GM12878 (cell line): Measurements from ENCODE around the gene RPP40. TPM values are rescaled to one million over a fixed set of nuclear protein-coding genes. Genes with fewer than 3 reads are reported as not detected.

Experiments used
- ATAC-seq: fragments of 200-7000 bp; cut with Tn5 transposase; 3 replicates; pipeline ENCODE4 v1.9.1; 2020; ENCODE audit warnings: mild to moderate bottlenecking, moderate library complexity
- BruUV-seq: library from RNA; stranded (reverse); fragments of 400-500 nt; replicated peaks from 2 replicates; lab custom pipeline; 2021; lab: Mats Ljungman, UMichigan
- CTCF ChIA-PET: fragments of 300-600 bp; sonication (Branson Sonifier 250); formaldehyde crosslinking; extraction: SDS; loops from one replicate; lab custom pipeline; 2021; ENCODE audit warnings: inconsistent platforms; lab: Yijun Ruan, JAX
- POLR2A ChIA-PET: fragments of 350-600 bp; formaldehyde crosslinking; extraction: SDS; loops from one replicate; lab custom pipeline; 2021; ENCODE audit warnings: inconsistent platforms; lab: Charles Lee
- RAD21 ChIA-PET: fragments of 300-600 bp; sonication (Branson Sonifier 250); formaldehyde crosslinking; loops from one replicate; lab custom pipeline; 2023; ENCODE audit warnings: antibody characterized with exemption; ENCODE audit not compliant: unreplicated experiment; lab: Charles Lee
- SMC1A ChIA-PET: fragments of 300-600 bp; sonication (Branson Sonifier 250); formaldehyde crosslinking; loops from one replicate; lab custom pipeline; 2023; ENCODE audit not compliant: unreplicated experiment, uncharacterized antibody; lab: Charles Lee
- DNase-seq: peaks from one replicate; pipeline ENCODE4 v3.0.0-alpha.2; 2011; ENCODE audit warnings: low read depth, low spot score
- FAIRE-seq: peaks from 3 replicates; lab custom pipeline; 2011; peaks lifted over from hg19 to GRCh38; lab: Jason Lieb, UNC
- H2AFZ ChIP-seq: 2 replicates; pipeline ENCODE4 v1.6.0; 2011; ENCODE audit warnings: low read depth, low read length, control low read depth; ENCODE audit not compliant: control insufficient read depth
- H3K27ac ChIP-seq: 2 replicates; pipeline ENCODE4 v1.5.1; 2011; ENCODE audit warnings: control low read depth; ENCODE audit not compliant: control insufficient read depth, insufficient read depth
- H3K27me3 ChIP-seq, 2 experiments: replicated peaks in 1 of 2; 2 replicates each; pipeline versions ENCODE4 v1.6.0 to v1.6.1; 2011; ENCODE audit warnings: low read length in 1 of 2; ENCODE audit not compliant: control insufficient read depth in 2 of 2, insufficient read depth in 2 of 2
- H3K36me3 ChIP-seq, 2 experiments: 2 replicates each; pipeline ENCODE4 v1.5.1; 2011; ENCODE audit warnings: low read length in 1 of 2; ENCODE audit not compliant: control insufficient read depth in 2 of 2, insufficient read depth in 2 of 2
- H3K4me1 ChIP-seq: 2 replicates; pipeline ENCODE4 v1.6.1; 2011; ENCODE audit warnings: mild to moderate bottlenecking, low read length, moderate library complexity, mixed read lengths; ENCODE audit not compliant: control insufficient read depth, insufficient read depth
- H3K4me2 ChIP-seq: 2 replicates; pipeline ENCODE4 v1.6.0; 2011; ENCODE audit warnings: control low read depth; ENCODE audit not compliant: control insufficient read depth, insufficient read depth
- H3K4me3 ChIP-seq: fragments of 200-600 bp; sonication (generic); 2 replicates; pipeline ENCODE4 v1.5.1; 2016
- H3K79me2 ChIP-seq: 2 replicates; pipeline ENCODE4 v1.6.0; 2011; ENCODE audit warnings: low read length; ENCODE audit not compliant: control insufficient read depth, insufficient read depth
- H3K9ac ChIP-seq: 2 replicates; pipeline ENCODE4 v1.8.0; 2011; ENCODE audit warnings: low read length, control low read depth, mixed read lengths; ENCODE audit not compliant: control insufficient read depth, insufficient read depth
- H3K9me3 ChIP-seq: replicated peaks from 3 replicates; pipeline ENCODE4 v1.5.1; 2011; ENCODE audit warnings: mild to moderate bottlenecking, low read length; ENCODE audit not compliant: control insufficient read depth, insufficient read depth
- H4K20me1 ChIP-seq: 2 replicates; pipeline ENCODE4 v1.6.0; 2011; ENCODE audit not compliant: control insufficient read depth, insufficient read depth
- CHD4 ChIP-seq: fragments of 200-600 bp; sonication (generic); IDR thresholded peaks from 2 replicates; pipeline ENCODE4 v1.6.1; 2016; ENCODE audit warnings: mild to moderate bottlenecking
- HCFC1 ChIP-seq: fragments of 150-350 bp; IDR thresholded peaks from 2 replicates; pipeline ENCODE4 v1.6.1; 2014; ENCODE audit warnings: low read length
- RELB ChIP-seq: fragments of 450-650 bp; IDR thresholded peaks from 2 replicates; pipeline ENCODE4 v1.6.1; 2017; ENCODE audit warnings: low read depth, mild to moderate bottlenecking, moderate library complexity
- SMARCA5 ChIP-seq: fragments of 450-650 bp; IDR thresholded peaks from 2 replicates; pipeline ENCODE4 v1.6.1; 2017; ENCODE audit warnings: mild to moderate bottlenecking
- STAT1 ChIP-seq: fragments of 450-650 bp; conservative IDR thresholded peaks from 2 replicates; pipeline ENCODE4 v1.6.1; 2014; ENCODE audit warnings: antibody characterized with exemption, mild to moderate bottlenecking
- WGBS: methylation state at CpG from one replicate; pipeline ENCODE4 v1.1.6; 2016; ENCODE audit warnings: low lambda C conversion rate; ENCODE audit not compliant: insufficient replicate concordance, insufficient coverage; ENCODE audit errors: missing lambda C conversion rate; 5-methylcytosine and 5-hydroxymethylcytosine counted together
- in situ Hi-C: fragments of 300-500 bp; cut with MboI; formaldehyde crosslinking; loops from 9 replicates; pipeline ENCODE4 v1.14.3; 2018; ENCODE audit warnings: mixed read lengths
- intact Hi-C: fragments of 100-400 bp; cut with micrococcal nuclease; formaldehyde crosslinking; loops from one replicate; pipeline ENCODE4 v1.14.2; 2022; ENCODE audit not compliant: unreplicated experiment
- polyA plus RNA-seq, 11 experiments: library from polyadenylated mRNA; depleted of rRNA in 4 of 11; unstranded in 6 of 11; stranded (reverse) in 5 of 11; fragments of >200 nt; fragmentation: Nextera tagmentation in 4 of 11; fragmentation: Illumina TruSeq in 1 of 11; extraction: Ambion mirVana in 4 of 11; extraction: Trizol in 1 of 11; gene quantifications; 1 replicate in 1 of 11; 2 replicates in 10 of 11; pipeline versions ENCODE4 v1.2.1 to v1.2.3, GENCODE V29; 2011 to 2016; ENCODE audit warnings: inconsistent platforms in 2 of 11, missing spikeins in 2 of 11, low read depth in 1 of 11
- total RNA-seq, 4 experiments: library from RNA; depleted of rRNA in 3 of 4; stranded (reverse); fragments of >200 nt in 3 of 4; fragmentation: Illumina TruSeq in 1 of 4; extraction: Trizol in 1 of 4; gene quantifications; 2 replicates each; pipeline versions ENCODE4 v1.2.1 to v1.2.3, GENCODE V29; 2013 to 2021

The RPP40 gene
- total and polyA plus RNA-seq, 10 of the 15 experiments (the other 5 are each of a cell fraction or from before 2014, with no cell fraction given) = 5.6 to 46.3 (median 21.7) TPM

DNA sequence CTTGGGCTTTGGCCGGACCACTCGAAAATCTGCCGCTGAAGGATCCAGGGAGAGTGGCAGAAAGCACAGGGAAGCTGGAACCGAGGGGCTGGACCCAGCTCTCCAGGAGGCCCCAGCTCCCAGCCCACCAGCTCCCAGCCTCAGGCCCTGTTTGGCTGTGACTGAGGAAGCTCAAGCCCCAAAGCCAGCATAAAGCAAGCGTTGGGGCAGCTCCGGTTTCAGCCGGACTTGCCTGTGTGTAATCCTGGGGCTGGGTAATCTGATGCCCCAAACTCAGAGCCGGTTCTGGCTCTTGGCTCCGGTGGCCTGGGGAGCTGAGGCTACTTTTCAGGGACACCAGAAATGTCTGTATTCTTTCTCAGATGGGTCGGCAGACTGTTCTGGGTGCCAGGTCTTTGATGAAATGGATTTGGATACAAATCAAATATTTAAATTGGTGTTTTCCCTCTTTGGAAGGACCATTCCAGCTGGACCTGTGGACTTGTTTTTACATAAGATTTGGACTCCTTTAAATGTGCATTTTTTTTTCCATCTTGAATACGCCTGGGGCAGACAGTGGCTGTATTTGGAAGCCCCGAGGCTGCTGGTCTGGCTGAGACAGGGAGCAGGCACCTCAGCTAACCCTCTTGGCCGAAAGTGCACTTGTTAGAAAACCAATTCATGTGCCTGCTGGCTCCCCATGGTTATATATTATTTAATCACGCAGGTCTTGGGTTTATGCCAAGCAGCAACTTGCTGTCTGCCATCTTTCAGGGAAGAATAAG is 29.7 kb downstream of the RPP40 start:
- no peak for FAIRE-seq
- in situ Hi-C loops = no loop called here
- CTCF ChIA-PET = no interaction called here

More for the DNA sequence above, 29.7 kb downstream of the RPP40 start:
- no peak overlapping the region for H2AFZ ChIP-seq
- H3K36me3 ChIP-seq = no peaks in the 10 kb centered on the region
- no peak for TF ChIP-seq CHD4
- no peak for TF ChIP-seq HCFC1
- no peak for TF ChIP-seq RELB
- no peak for TF ChIP-seq SMARCA5
- no peak for TF ChIP-seq STAT1
- TF ChIP-seq, all 136 proteins: peak for 0
- Histone ChIP-seq H4K20me1 (no peaks in the 10 kb centered on the region), H3K9me3 (no peaks in the 10 kb centered on the region; the same call in 2 of the 3 replicates), H3K27ac (no peak overlapping the region), H3K4me3 (no peak overlapping the region), H3K27me3 (peaks cover 0 to 2% of the 10 kb centered on the region in 2 experiments; a peak in 1 of 4 replicates), H3K9ac (no peak overlapping the region), H3K4me2 (no peak overlapping the region), H3K79me2 (no peaks in the 10 kb centered on the region), H3K4me1 (no peaks in the 10 kb centered on the region)
- ChIA-PET POLR2A (no interaction called here), SMC1A (no interaction called here), RAD21 (no interaction called here)
- DNase-seq (no peak), ATAC-seq (no peak)
- WGBS = 55% methylated on average over 14 of the region's 14 CpGs
- intact Hi-C loops = no loop called here
- no TSS peak for BruUV-seq
